ENCODE measurements around the gene L3MBTL3. TPM values are rescaled to one million over a fixed set of nuclear protein-coding genes. Genes with fewer than 3 reads are reported as not detected.

Gene L3MBTL3
- total RNA-seq, 1 experiment from 2014 or later: 4.7 TPM

DNA sequence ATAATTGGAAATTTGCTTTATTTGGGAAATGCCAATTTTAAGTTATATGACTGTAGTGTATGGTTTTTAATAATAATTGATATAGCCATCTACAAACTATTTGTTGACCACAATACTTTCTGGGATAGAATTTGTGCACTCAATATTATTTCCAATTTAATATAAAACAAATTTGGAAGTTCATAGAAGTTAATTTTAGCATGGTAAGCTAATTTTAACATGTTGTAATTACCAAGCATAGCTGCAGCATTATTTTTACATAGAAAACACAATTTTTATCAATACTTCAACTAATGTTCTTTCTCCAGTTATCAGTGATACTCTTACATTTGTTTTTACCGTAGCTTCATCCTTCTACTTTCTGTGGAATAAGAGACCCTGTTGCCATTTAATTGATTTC lies 100.8 kb downstream of the L3MBTL3 start:
- Histone ChIP-seq H3K4me1 (ENCODE audit: insufficient read depth, low read length) (no peaks in the 10 kb centered on the region), H3K27me3 (ENCODE audit: insufficient read depth, low read length) (no peaks in the 10 kb centered on the region), H4K5ac (ENCODE audit: insufficient read length, low read depth, low read length) (no peak overlapping the region), H2BK5ac (ENCODE audit: insufficient read length, low read length) (no peak overlapping the region), H2AK5ac (ENCODE audit: insufficient read length, low read length) (no peak overlapping the region), H4K20me1 (ENCODE audit: control insufficient read depth, insufficient read depth, insufficient read length) (no peaks in the 10 kb centered on the region), H2BK12ac (ENCODE audit: insufficient read length, low read depth, low read length) (no peak overlapping the region), H3K9me3 (ENCODE audit: control insufficient read depth, low read depth, low read length) (no peaks in the 10 kb centered on the region), H3K14ac (ENCODE audit: insufficient read depth, low read length) (no peak overlapping the region), H3K23me2 (ENCODE audit: insufficient read length, low read depth, low read length, poor library complexity, severe bottlenecking) (no peaks in the 10 kb centered on the region), H2BK15ac (ENCODE audit: low read depth, low read length) (no peak overlapping the region), H3K9ac (ENCODE audit: extremely low read depth, insufficient read length, low read length) (no peak overlapping the region), H2BK20ac (ENCODE audit: low read depth, low read length, poor library complexity, severe bottlenecking) (no peak overlapping the region), H3T11ph (ENCODE audit: low read length) (no peak overlapping the region), H3K18ac (ENCODE audit: insufficient read length, low read depth, low read length) (no peak overlapping the region), H3K56ac (ENCODE audit: insufficient read length, low read depth, low read length) (no peak overlapping the region), H3K4me2 (ENCODE audit: insufficient read depth, insufficient read length, low read length) (no peak overlapping the region), H4K91ac (ENCODE audit: insufficient read length, low read depth, low read length) (no peak overlapping the region), H3K23ac (ENCODE audit: insufficient read length, low read depth, low read length) (no peak overlapping the region), H2AFZ (ENCODE audit: low read length) (no peak overlapping the region), H3K79me2 (ENCODE audit: insufficient read depth, low read length) (no peaks in the 10 kb centered on the region), H3K4ac (ENCODE audit: low read depth, low read length) (no peak overlapping the region), H3K79me1 (ENCODE audit: insufficient read depth, low read depth, low read length, poor library complexity, severe bottlenecking) (no peaks in the 10 kb centered on the region), H3K27ac (ENCODE audit: insufficient read length, low read depth, low read length) (no peak overlapping the region), H4K8ac (replicated peaks; ENCODE audit: insufficient read length, low read depth, low read length) (no peak overlapping the region), H2BK120ac (ENCODE audit: low read depth, low read length, poor library complexity, severe bottlenecking) (no peak overlapping the region)
- no peaks in the 10 kb centered on the region for H3K27me3 Mint-ChIP-seq (ENCODE audit: low read depth)
- H3K4me3 Mint-ChIP-seq: no peak overlapping the region
- no peak for DNase-seq
- no peaks in the 10 kb centered on the region for H3K4me1 Mint-ChIP-seq
- H3K27ac Mint-ChIP-seq: no peak overlapping the region
- H3K9me3 Mint-ChIP-seq: no peaks in the 10 kb centered on the region
- no CpG with 5 or more reads among the region's 1 CpG for WGBS (ENCODE audit: extremely low coverage, insufficient read length, low lambda C conversion rate)
- TF ChIP-seq, protein P1, sequence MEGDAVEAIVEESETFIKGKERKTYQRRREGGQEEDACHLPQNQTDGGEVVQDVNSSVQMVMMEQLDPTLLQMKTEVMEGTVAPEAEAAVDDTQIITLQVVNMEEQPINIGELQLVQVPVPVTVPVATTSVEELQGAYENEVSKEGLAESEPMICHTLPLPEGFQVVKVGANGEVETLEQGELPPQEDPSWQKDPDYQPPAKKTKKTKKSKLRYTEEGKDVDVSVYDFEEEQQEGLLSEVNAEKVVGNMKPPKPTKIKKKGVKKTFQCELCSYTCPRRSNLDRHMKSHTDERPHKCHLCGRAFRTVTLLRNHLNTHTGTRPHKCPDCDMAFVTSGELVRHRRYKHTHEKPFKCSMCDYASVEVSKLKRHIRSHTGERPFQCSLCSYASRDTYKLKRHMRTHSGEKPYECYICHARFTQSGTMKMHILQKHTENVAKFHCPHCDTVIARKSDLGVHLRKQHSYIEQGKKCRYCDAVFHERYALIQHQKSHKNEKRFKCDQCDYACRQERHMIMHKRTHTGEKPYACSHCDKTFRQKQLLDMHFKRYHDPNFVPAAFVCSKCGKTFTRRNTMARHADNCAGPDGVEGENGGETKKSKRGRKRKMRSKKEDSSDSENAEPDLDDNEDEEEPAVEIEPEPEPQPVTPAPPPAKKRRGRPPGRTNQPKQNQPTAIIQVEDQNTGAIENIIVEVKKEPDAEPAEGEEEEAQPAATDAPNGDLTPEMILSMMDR (conservative IDR thresholded peaks at IDR 0.05): no peak
- H3K36me3 Mint-ChIP-seq (ENCODE audit: insufficient read depth in 1 of 3, low read depth in 3 of 3): no peaks in the 10 kb centered on the region; a peak in 1 of 7 replicates
